H1 (cell line): Measurements from ENCODE around the gene PACS1. TPM values are rescaled to one million over a fixed set of nuclear protein-coding genes. Genes with fewer than 3 reads are reported as not detected.

Experiments used
- CTCF ChIA-PET: fragments of 300-600 bp; sonication (Branson Sonifier 250); formaldehyde crosslinking; loops from one replicate; lab custom pipeline; 2021; ENCODE audit not compliant: partially characterized antibody; lab: Charles Lee
- POLR2A ChIA-PET: fragments of 300-600 bp; sonication (Branson Sonifier 250); formaldehyde crosslinking; loops from one replicate; lab custom pipeline; 2021; ENCODE audit warnings: inconsistent platforms; ENCODE audit not compliant: partially characterized antibody; lab: Charles Lee
- DNase-seq, 2 experiments: peaks; one replicate each; pipeline versions ENCODE4 v3.0.0 to v3.0.0-alpha.2; 2010 to 2022; ENCODE audit warnings: low spot score in 2 of 2, low read depth in 1 of 2, mixed read lengths in 1 of 2
- FAIRE-seq: peaks from 2 replicates; lab custom pipeline; 2011; peaks lifted over from hg19 to GRCh38; lab: Jason Lieb, UNC
- H2AFZ ChIP-seq: 2 replicates; pipeline ENCODE4 v1.8.1; 2012; ENCODE audit warnings: low read length, inconsistent platforms
- H2AK5ac ChIP-seq: 2 replicates; pipeline ENCODE4 v1.6.1; 2013; ENCODE audit warnings: low read depth, low read length
- H2BK120ac ChIP-seq: replicated peaks from 2 replicates; pipeline ENCODE3; 2013; ENCODE audit warnings: low read depth, low read length, inconsistent platforms
- H2BK12ac ChIP-seq: 2 replicates; pipeline ENCODE4 v1.6.1; 2013; ENCODE audit warnings: low read depth, low read length
- H2BK15ac ChIP-seq: 2 replicates; pipeline ENCODE4 v1.6.1; 2013; ENCODE audit warnings: low read length
- H2BK20ac ChIP-seq: 2 replicates; pipeline ENCODE4 v1.6.1; 2013; ENCODE audit warnings: low read length
- H2BK5ac ChIP-seq: 2 replicates; pipeline ENCODE4 v1.6.1; 2013; ENCODE audit warnings: low read depth, low read length
- H3K14ac ChIP-seq: 2 replicates; pipeline ENCODE4 v1.6.1; 2013; ENCODE audit warnings: inconsistent platforms; ENCODE audit not compliant: insufficient read length
- H3K18ac ChIP-seq: 2 replicates; pipeline ENCODE4 v1.6.1; 2013; ENCODE audit warnings: low read length; ENCODE audit errors: extremely low read depth
- H3K23ac ChIP-seq: 2 replicates; pipeline ENCODE4 v1.6.1; 2013; ENCODE audit warnings: inconsistent platforms; ENCODE audit not compliant: insufficient read length
- H3K23me2 ChIP-seq: 2 replicates; pipeline ENCODE4 v1.6.1; 2013; ENCODE audit warnings: low read depth, low read length
- H3K27ac ChIP-seq: 2 replicates; pipeline ENCODE4 v1.6.1; 2011; ENCODE audit warnings: low read depth, low read length, inconsistent platforms
- H3K27me3 ChIP-seq, 4 experiments: replicated peaks in 1 of 4; 1 replicate in 1 of 4; 2 replicates in 3 of 4; pipeline versions ENCODE4 v1.6.1 to v1.8.1; 2011 to 2013; ENCODE audit warnings: low read length in 3 of 4, mild to moderate bottlenecking in 3 of 4, inconsistent platforms in 2 of 4, mixed read lengths in 2 of 4, moderate library complexity in 1 of 4; ENCODE audit not compliant: control insufficient read depth in 3 of 4, insufficient read depth in 3 of 4; ENCODE audit errors: extremely low read depth in 1 of 4
- H3K36me3 ChIP-seq, 4 experiments: 2 replicates each; pipeline versions ENCODE4 v1.6.1 to v1.8.1; 2011 to 2013; ENCODE audit warnings: mild to moderate bottlenecking in 4 of 4, low read length in 3 of 4, moderate library complexity in 2 of 4, control low read depth in 1 of 4, inconsistent platforms in 1 of 4; ENCODE audit not compliant: insufficient read depth in 4 of 4, control insufficient read depth in 2 of 4
- H3K4ac ChIP-seq: replicated peaks from 2 replicates; pipeline ENCODE3; 2013; ENCODE audit warnings: low read length, low read depth, mixed read lengths, inconsistent platforms; ENCODE audit not compliant: insufficient read length
- H3K4me1 ChIP-seq, 4 experiments: replicated peaks in 1 of 4; 1 replicate in 1 of 4; 2 replicates in 3 of 4; pipeline versions ENCODE4 v1.6.1 to v1.8.1; 2011 to 2013; ENCODE audit warnings: low read length in 3 of 4, inconsistent platforms in 2 of 4, mixed read lengths in 1 of 4; ENCODE audit not compliant: insufficient read depth in 4 of 4, control insufficient read depth in 3 of 4
- H3K4me2 ChIP-seq, 2 experiments: 2 replicates each; pipeline versions ENCODE4 v1.6.1 to v1.8.1; 2011 to 2013; ENCODE audit warnings: low read depth in 2 of 2, low read length in 2 of 2, control low read depth in 1 of 2, inconsistent platforms in 1 of 2, mild to moderate bottlenecking in 1 of 2; ENCODE audit not compliant: insufficient read depth in 1 of 2
- H3K4me3 ChIP-seq, 4 experiments: fragments of 200-600, 300-600 bp in 1 of 4; sonication (generic), shearing (Covaris generic), sonication (Bioruptor Twin) in 1 of 4; 2 replicates each; pipeline versions ENCODE4 v1.5.1 to v1.8.1; 2011 to 2016; ENCODE audit warnings: low read length in 4 of 4, low read depth in 3 of 4, control low read depth in 2 of 4, inconsistent platforms in 2 of 4, mild to moderate bottlenecking in 2 of 4, mixed read lengths in 1 of 4, moderate library complexity in 1 of 4; ENCODE audit not compliant: insufficient read depth in 2 of 4; ENCODE audit errors: extremely low read depth in 1 of 4
- H3K56ac ChIP-seq: replicated peaks from 2 replicates; pipeline ENCODE3; 2013; ENCODE audit warnings: low read depth, mild to moderate bottlenecking, mixed read lengths, low read length, inconsistent platforms; ENCODE audit not compliant: insufficient read length
- H3K79me1 ChIP-seq: 2 replicates; pipeline ENCODE4 v1.6.1; 2013; ENCODE audit warnings: low read depth, low read length, control low read depth
- H3K79me2 ChIP-seq, 2 experiments: 2 replicates each; pipeline versions ENCODE4 v1.6.1 to v1.8.1; 2012 to 2013; ENCODE audit warnings: low read length in 2 of 2, mild to moderate bottlenecking in 2 of 2, inconsistent platforms in 1 of 2; ENCODE audit not compliant: insufficient read depth in 2 of 2, control insufficient read depth in 1 of 2
- H3K9ac ChIP-seq, 4 experiments: replicated peaks in 1 of 4; 1 replicate in 1 of 4; 2 replicates in 3 of 4; pipeline versions ENCODE4 v1.6.1 to v1.8.1; 2011 to 2013; ENCODE audit warnings: low read depth in 3 of 4, low read length in 3 of 4, control low read depth in 2 of 4, mild to moderate bottlenecking in 2 of 4, moderate library complexity in 2 of 4, inconsistent platforms in 1 of 4; ENCODE audit errors: extremely low read depth in 1 of 4
- H3K9me3 ChIP-seq, 2 experiments: 2 replicates each; pipeline versions ENCODE4 v1.6.1 to v1.8.1; 2012 to 2013; ENCODE audit warnings: mild to moderate bottlenecking in 2 of 2, moderate library complexity in 2 of 2, control low read depth in 1 of 2, inconsistent platforms in 1 of 2, low read depth in 1 of 2, low read length in 1 of 2, mixed read lengths in 1 of 2; ENCODE audit not compliant: insufficient read depth in 2 of 2
- H4K20me1 ChIP-seq, 2 experiments: replicated peaks in 1 of 2; 2 replicates each; pipeline versions ENCODE3 to v1.8.1; 2011 to 2013; ENCODE audit warnings: inconsistent platforms in 2 of 2, low read length in 2 of 2, mild to moderate bottlenecking in 1 of 2; ENCODE audit not compliant: insufficient read depth in 2 of 2, control insufficient read depth in 1 of 2
- H4K5ac ChIP-seq: 2 replicates; pipeline ENCODE4 v1.6.1; 2013; ENCODE audit warnings: low read length, low read depth, mixed read lengths, inconsistent platforms; ENCODE audit not compliant: insufficient read length
- H4K8ac ChIP-seq: 2 replicates; pipeline ENCODE4 v1.8.0; 2013; ENCODE audit warnings: mild to moderate bottlenecking, moderate library complexity, low read length, inconsistent platforms; ENCODE audit not compliant: insufficient read depth; ENCODE audit errors: extremely low read depth
- H4K91ac ChIP-seq: replicated peaks from 2 replicates; pipeline ENCODE3; 2013; ENCODE audit warnings: low read length, mixed read lengths, inconsistent platforms; ENCODE audit not compliant: insufficient read length
- KDM1A ChIP-seq: fragments of 200-600, 300-600 bp; sonication (generic); IDR thresholded peaks from 2 replicates; pipeline ENCODE4 v1.7.1; 2016; ENCODE audit warnings: mild to moderate bottlenecking, low read length, borderline replicate concordance
- KDM4A ChIP-seq: IDR thresholded peaks from one replicate; pipeline ENCODE4 v1.7.1; 2012; ENCODE audit warnings: low read depth, mild to moderate bottlenecking, moderate library complexity, low read length, inconsistent platforms; ENCODE audit not compliant: severe bottlenecking
- RXRA ChIP-seq: IDR thresholded peaks from 2 replicates; pipeline ENCODE4 v1.6.1; 2011; ENCODE audit warnings: low read depth, mild to moderate bottlenecking, low read length, moderate library complexity; ENCODE audit not compliant: insufficient read depth
- TAF7 ChIP-seq: optimal IDR thresholded peaks from 2 replicates; pipeline ENCODE3; 2011; ENCODE audit warnings: low read depth, mild to moderate bottlenecking, inconsistent platforms, low read length, moderate library complexity, borderline replicate concordance
- TEAD4 ChIP-seq: IDR thresholded peaks from 2 replicates; pipeline ENCODE4 v1.6.1; 2012; ENCODE audit warnings: low read depth, low read length, inconsistent platforms, mixed read lengths
- ZNF274 ChIP-seq: IDR thresholded peaks from 2 replicates; pipeline ENCODE4 v1.7.0; 2012; ENCODE audit warnings: low read length, borderline replicate concordance; ENCODE audit errors: extremely low read depth
- WGBS, 2 experiments: shearing (Covaris generic) in 1 of 2; methylation state at CpG; one replicate each; pipeline versions ENCODE4 v1.1.6 to v1.1.7; 2013 to 2015; ENCODE audit warnings: low lambda C conversion rate in 2 of 2, mixed read lengths in 2 of 2, inconsistent platforms in 1 of 2, low coverage in 1 of 2, missing lambda C conversion rate in 1 of 2; ENCODE audit not compliant: insufficient replicate concordance in 2 of 2, insufficient coverage in 1 of 2, insufficient read length in 1 of 2; ENCODE audit errors: extremely low coverage in 1 of 2, missing lambda C conversion rate in 1 of 2; 5-methylcytosine and 5-hydroxymethylcytosine counted together
- polyA plus RNA-seq, 7 experiments: library from polyadenylated mRNA; depleted of rRNA in 3 of 7; stranded (reverse) in 5 of 7; unstranded in 2 of 7; fragments of >200 nt in 5 of 7; fragments of 200-250 nt in 2 of 7; gene quantifications; 1 replicate in 5 of 7; 2 replicates in 1 of 7; 4 replicates in 1 of 7; pipeline versions ENCODE4 v1.2.1 to v1.2.3, GENCODE V29; 2011 to 2013; ENCODE audit warnings: missing spikeins in 2 of 7, mixed read lengths in 2 of 7
- total RNA-seq: library from RNA; stranded (reverse); fragmentation: NEBNext Ultra II Directional; extraction: Animal tissue kit (Norgen Biotek cat#: 25700); gene quantifications from 2 replicates; pipeline ENCODE4 v1.2.1, GENCODE V29; 2021

Gene PACS1
- total and polyA plus RNA-seq, 2 of the 8 experiments (the other 6 are each of a cell fraction or from before 2014, with no cell fraction given): 11.5 to 36.0 TPM

GRCh38 chr11:66195867-66196266 is 125.8 kb downstream of the PACS1 start:
- CTCF ChIA-PET: interaction anchor here (1.3 kb wide), 1 partner anchor 14 kb away, joined by 3 read pairs; no protein-coding TSS in a partner anchor
- no peaks in the 10 kb centered on the region for H4K20me1 ChIP-seq
- H4K8ac ChIP-seq: no peak overlapping the region
- H3K79me1 ChIP-seq: no peaks in the 10 kb centered on the region
- no peak overlapping the region for H3K4ac ChIP-seq
- no peak overlapping the region for H3K18ac ChIP-seq
- no peaks in the 10 kb centered on the region for H3K79me2 ChIP-seq
- FAIRE-seq (no peak), DNase-seq (no peak)
- H4K91ac ChIP-seq: no peak overlapping the region
- no peak overlapping the region for H3K4me3 ChIP-seq
- no peak overlapping the region for H3K9ac ChIP-seq
- H2AFZ ChIP-seq: no peak overlapping the region
- no peak overlapping the region for H2BK20ac ChIP-seq
- H3K4me2 ChIP-seq: no peak overlapping the region
- H3K14ac ChIP-seq: no peak overlapping the region
- H2BK120ac ChIP-seq: no peak overlapping the region
- H3K27ac ChIP-seq: no peak overlapping the region
- H2BK12ac ChIP-seq: no peak overlapping the region
- no peak overlapping the region for H3K56ac ChIP-seq
- no peaks in the 10 kb centered on the region; a peak in 1 of 7 replicates for H3K4me1 ChIP-seq
- POLR2A ChIA-PET: no interaction called here
- no peak overlapping the region for H4K5ac ChIP-seq
- no peaks in the 10 kb centered on the region for H3K23me2 ChIP-seq
- H2AK5ac ChIP-seq: no peak overlapping the region
- no peaks in the 10 kb centered on the region for H3K36me3 ChIP-seq
- H3K23ac ChIP-seq: no peak overlapping the region
- no peaks in the 10 kb centered on the region for H3K27me3 ChIP-seq
- no peak overlapping the region for H2BK5ac ChIP-seq
- peaks cover 0 to 4% of the 10 kb centered on the region in 2 experiments; a peak in 1 of 4 replicates for H3K9me3 ChIP-seq
- WGBS, 2 experiments: 95% methylated on average over 2 of the region's 2 CpGs; no CpG with 5 or more reads in 1 of the 2 experiments
- H2BK15ac ChIP-seq: no peak overlapping the region
- TF ChIP-seq ZNF274 (no peak), KDM1A (no peak), KDM4A (no peak), RXRA (no peak), TEAD4 (no peak), TAF7 (no peak)
